H9 (cell line): Measurements from ENCODE around the gene CHMP4A. TPM values are rescaled to one million over a fixed set of nuclear protein-coding genes. Genes with fewer than 3 reads are reported as not detected.

Source experiments
- DNase-seq: peaks from one replicate; pipeline ENCODE4 v3.0.0-alpha.2; 2017
- H2AFZ ChIP-seq: one replicate; pipeline ENCODE4 v1.6.1; 2013; ENCODE audit warnings: mild to moderate bottlenecking, low read length, control low read depth, moderate library complexity
- H2AK5ac ChIP-seq: 2 replicates; pipeline ENCODE4 v1.6.1; 2013; ENCODE audit warnings: low read length, control low read depth, mixed read lengths; ENCODE audit not compliant: insufficient read length
- H2BK120ac ChIP-seq: one replicate; pipeline ENCODE4 v1.6.1; 2013; ENCODE audit warnings: low read depth, mild to moderate bottlenecking, low read length, control low read depth, inconsistent platforms; ENCODE audit not compliant: poor library complexity, severe bottlenecking
- H2BK12ac ChIP-seq: 2 replicates; pipeline ENCODE4 v1.6.1; 2013; ENCODE audit warnings: low read length, control low read depth, mixed read lengths, low read depth; ENCODE audit not compliant: insufficient read length
- H2BK15ac ChIP-seq: 2 replicates; pipeline ENCODE4 v1.6.1; 2013; ENCODE audit warnings: low read depth, low read length, control low read depth
- H2BK20ac ChIP-seq: one replicate; pipeline ENCODE4 v1.6.1; 2013; ENCODE audit warnings: low read depth, mild to moderate bottlenecking, low read length, control low read depth, inconsistent platforms; ENCODE audit not compliant: poor library complexity, severe bottlenecking
- H2BK5ac ChIP-seq: 2 replicates; pipeline ENCODE4 v1.6.1; 2013; ENCODE audit warnings: low read length, control low read depth, mixed read lengths; ENCODE audit not compliant: insufficient read length
- H3K14ac ChIP-seq: 2 replicates; pipeline ENCODE4 v1.6.1; 2013; ENCODE audit warnings: low read length, control low read depth; ENCODE audit not compliant: insufficient read depth
- H3K18ac ChIP-seq: 2 replicates; pipeline ENCODE4 v1.6.1; 2013; ENCODE audit warnings: low read depth, mild to moderate bottlenecking, mixed read lengths, low read length, control low read depth; ENCODE audit not compliant: insufficient read length
- H3K23ac ChIP-seq: 2 replicates; pipeline ENCODE4 v1.6.1; 2013; ENCODE audit warnings: low read length, control low read depth, mixed read lengths, low read depth; ENCODE audit not compliant: insufficient read length
- H3K23me2 ChIP-seq: 2 replicates; pipeline ENCODE4 v1.6.1; 2013; ENCODE audit warnings: low read depth, mild to moderate bottlenecking, mixed read lengths, low read length, control low read depth; ENCODE audit not compliant: insufficient read length, poor library complexity, severe bottlenecking
- H3K27ac ChIP-seq: 2 replicates; pipeline ENCODE4 v1.5.1; 2013; ENCODE audit warnings: low read length, control low read depth, mixed read lengths, low read depth; ENCODE audit not compliant: insufficient read length
- H3K27me3 ChIP-seq: 2 replicates; pipeline ENCODE4 v1.6.1; 2013; ENCODE audit warnings: low read length, control low read depth, inconsistent platforms; ENCODE audit not compliant: insufficient read depth
- H3K4ac ChIP-seq: 2 replicates; pipeline ENCODE4 v1.6.1; 2013; ENCODE audit warnings: low read depth, mild to moderate bottlenecking, control low read depth, inconsistent platforms, low read length, moderate library complexity
- H3K4me1 ChIP-seq: 2 replicates; pipeline ENCODE4 v1.6.1; 2013; ENCODE audit warnings: low read length, control low read depth, inconsistent platforms; ENCODE audit not compliant: insufficient read depth
- H3K4me2 ChIP-seq: 2 replicates; pipeline ENCODE4 v1.6.1; 2013; ENCODE audit warnings: low read length, control low read depth, mixed read lengths; ENCODE audit not compliant: insufficient read length, insufficient read depth
- H3K56ac ChIP-seq: 2 replicates; pipeline ENCODE4 v1.6.1; 2013; ENCODE audit warnings: low read depth, mild to moderate bottlenecking, mixed read lengths, low read length, control low read depth; ENCODE audit not compliant: insufficient read length
- H3K79me1 ChIP-seq: 2 replicates; pipeline ENCODE4 v1.6.1; 2013; ENCODE audit warnings: low read depth, mild to moderate bottlenecking, moderate library complexity, low read length, control low read depth, inconsistent platforms; ENCODE audit not compliant: insufficient read depth, poor library complexity, severe bottlenecking
- H3K79me2 ChIP-seq: 2 replicates; pipeline ENCODE4 v1.6.1; 2013; ENCODE audit warnings: low read length, control low read depth, inconsistent platforms; ENCODE audit not compliant: insufficient read depth
- H3K9ac ChIP-seq: 2 replicates; pipeline ENCODE4 v1.6.1; 2013; ENCODE audit warnings: low read length, control low read depth, mixed read lengths; ENCODE audit not compliant: insufficient read length; ENCODE audit errors: extremely low read depth
- H3K9me3 ChIP-seq: one replicate; pipeline ENCODE4 v1.6.1; 2013; ENCODE audit warnings: low read depth, low read length, inconsistent platforms; ENCODE audit not compliant: control insufficient read depth
- H3T11ph ChIP-seq: one replicate; pipeline ENCODE4 v1.6.1; 2013; ENCODE audit warnings: mild to moderate bottlenecking, low read length, control low read depth, inconsistent platforms
- H4K20me1 ChIP-seq: one replicate; pipeline ENCODE4 v1.6.1; 2013; ENCODE audit not compliant: control insufficient read depth, insufficient read length, insufficient read depth
- H4K5ac ChIP-seq: 2 replicates; pipeline ENCODE4 v1.6.1; 2013; ENCODE audit warnings: low read depth, mild to moderate bottlenecking, mixed read lengths, low read length, control low read depth; ENCODE audit not compliant: insufficient read length
- H4K8ac ChIP-seq: replicated peaks from 2 replicates; pipeline ENCODE4 v1.6.1; 2013; ENCODE audit warnings: low read length, control low read depth, mixed read lengths, low read depth; ENCODE audit not compliant: insufficient read length
- H4K91ac ChIP-seq: 2 replicates; pipeline ENCODE4 v1.6.1; 2013; ENCODE audit warnings: low read depth, mild to moderate bottlenecking, moderate library complexity, mixed read lengths, low read length, control low read depth; ENCODE audit not compliant: insufficient read length
- H3K27ac Mint-ChIP-seq, 3 experiments: 2 replicates in 2 of 3; 3 replicates in 1 of 3; pipeline ENCODE4 v1.8.0; 2020 to 2021; ENCODE audit warnings: mixed read lengths in 3 of 3, mild to moderate bottlenecking in 1 of 3, moderate library complexity in 1 of 3
- H3K27me3 Mint-ChIP-seq: 2 replicates; pipeline ENCODE4 v1.8.0; 2021; ENCODE audit warnings: low read depth, mild to moderate bottlenecking, moderate library complexity, mixed read lengths
- H3K36me3 Mint-ChIP-seq, 3 experiments: 2 replicates in 2 of 3; 3 replicates in 1 of 3; pipeline ENCODE4 v1.8.0; 2020 to 2021; ENCODE audit warnings: low read depth in 3 of 3, mixed read lengths in 3 of 3; ENCODE audit not compliant: insufficient read depth in 1 of 3
- H3K4me1 Mint-ChIP-seq, 2 experiments: 2 replicates each; pipeline ENCODE4 v1.8.0; 2020; ENCODE audit warnings: mixed read lengths in 2 of 2
- H3K4me3 Mint-ChIP-seq, 2 experiments: 2 replicates in 1 of 2; 3 replicates in 1 of 2; pipeline ENCODE4 v1.8.0; 2020 to 2021; ENCODE audit warnings: mild to moderate bottlenecking in 2 of 2, mixed read lengths in 2 of 2, moderate library complexity in 1 of 2
- H3K9me3 Mint-ChIP-seq, 2 experiments: 2 replicates in 1 of 2; 3 replicates in 1 of 2; pipeline ENCODE4 v1.8.0; 2020; ENCODE audit warnings: mild to moderate bottlenecking in 2 of 2, mixed read lengths in 2 of 2, moderate library complexity in 1 of 2
- CTCF ChIP-seq: fragments of 200-600 bp; sonication (generic); conservative IDR thresholded peaks from 3 replicates; pipeline ENCODE4 v1.8.0; 2021; ENCODE audit warnings: antibody characterized with exemption, mild to moderate bottlenecking
- WGBS: extraction: QIAGEN DNeasy Blood & Tissue Kit; methylation state at CpG from one replicate; pipeline ENCODE4 v1.1.7; 2013; ENCODE audit warnings: missing lambda C conversion rate, low lambda C conversion rate, mixed read lengths; ENCODE audit not compliant: insufficient read length; ENCODE audit errors: extremely low coverage; 5-methylcytosine and 5-hydroxymethylcytosine counted together
- total RNA-seq: library from RNA; stranded (reverse); gene quantifications from 2 replicates; pipeline ENCODE4 v1.2.1, GENCODE V29; 2021

The CHMP4A gene
- total RNA-seq, 1 experiment from 2014 or later, result 46.2 TPM

GRCh38 chr14:24187539-24187915, 25.8 kb downstream of the CHMP4A start:
- Histone ChIP-seq H2AFZ (no peak overlapping the region), H3K23ac (no peak overlapping the region), H3T11ph (no peak overlapping the region), H3K79me1 (peaks cover 4% of the 10 kb centered on the region), H2BK120ac (no peak overlapping the region), H3K9me3 (no peaks in the 10 kb centered on the region), H3K18ac (no peak overlapping the region), H3K79me2 (no peaks in the 10 kb centered on the region), H3K27ac (no peak overlapping the region), H2BK12ac (no peak overlapping the region), H3K27me3 (no peaks in the 10 kb centered on the region), H3K9ac (no peak overlapping the region), H4K20me1 (no peaks in the 10 kb centered on the region), H2BK5ac (no peak overlapping the region), H2BK15ac (no peak overlapping the region), H4K91ac (no peak overlapping the region), H3K14ac (no peak overlapping the region), H4K8ac (no peak overlapping the region), H3K56ac (no peak overlapping the region), H2AK5ac (no peak overlapping the region), H2BK20ac (no peak overlapping the region), H3K4me1 (no peaks in the 10 kb centered on the region; the same call in 1 of the 2 replicates), H3K4ac (no peak overlapping the region), H3K4me2 (peak overlapping the region; percentile 38), H3K23me2 (no peaks in the 10 kb centered on the region), H4K5ac (no peak overlapping the region)
- H3K4me3 Mint-ChIP-seq, result peak overlapping the region; percentile 94 to 95
- H3K27ac Mint-ChIP-seq, result no peak overlapping the region; a peak in 1 of 7 replicates
- no CpG with 5 or more reads among the region's 2 CpGs for WGBS
- no peak for DNase-seq
- no peaks in the 10 kb centered on the region for H3K9me3 Mint-ChIP-seq
- peaks cover 24 to 79% (median 66%) of the 10 kb centered on the region in 3 experiments for H3K36me3 Mint-ChIP-seq
- H3K4me1 Mint-ChIP-seq, result peaks cover 15% of the 10 kb centered on the region in 2 experiments
- no peak for TF ChIP-seq CTCF
- H3K27me3 Mint-ChIP-seq, result no peaks in the 10 kb centered on the region; the same call in 1 of the 2 replicates
